Measurements from ENCODE around the gene CACNB3.
"Not testable (repeated sequence)": the region's sequence is repeated elsewhere in the genome, so short reads cannot be mapped to it uniquely, and the experiment has no call there.

The CACNB3 gene

DNA sequence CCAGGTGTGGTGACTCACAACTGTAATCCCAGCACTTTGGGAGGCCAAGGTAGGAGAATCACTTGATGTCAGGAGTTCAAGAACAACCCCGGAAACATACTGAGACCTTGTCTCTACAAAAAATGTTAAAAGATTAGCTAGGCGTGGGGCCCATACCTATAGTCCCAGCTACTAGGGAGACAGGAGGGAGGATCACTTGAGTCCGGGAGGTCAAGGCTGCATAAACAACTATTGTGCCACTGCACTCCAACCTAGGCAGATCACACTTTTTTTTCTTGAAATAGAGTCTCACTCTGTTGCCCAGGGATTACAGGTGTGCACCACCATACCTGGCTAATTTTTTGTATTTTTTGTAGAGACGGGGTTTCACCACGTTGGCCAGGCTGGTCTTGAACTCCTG is 41.3 kb downstream of the CACNB3 start:
- no peak for DNase-seq
- no peaks in the 10 kb centered on the region for H3K9me3 ChIP-seq (ENCODE audit: severe bottlenecking)
- no peak overlapping the region for H3K27ac ChIP-seq
- TF ChIP-seq, protein P1, sequence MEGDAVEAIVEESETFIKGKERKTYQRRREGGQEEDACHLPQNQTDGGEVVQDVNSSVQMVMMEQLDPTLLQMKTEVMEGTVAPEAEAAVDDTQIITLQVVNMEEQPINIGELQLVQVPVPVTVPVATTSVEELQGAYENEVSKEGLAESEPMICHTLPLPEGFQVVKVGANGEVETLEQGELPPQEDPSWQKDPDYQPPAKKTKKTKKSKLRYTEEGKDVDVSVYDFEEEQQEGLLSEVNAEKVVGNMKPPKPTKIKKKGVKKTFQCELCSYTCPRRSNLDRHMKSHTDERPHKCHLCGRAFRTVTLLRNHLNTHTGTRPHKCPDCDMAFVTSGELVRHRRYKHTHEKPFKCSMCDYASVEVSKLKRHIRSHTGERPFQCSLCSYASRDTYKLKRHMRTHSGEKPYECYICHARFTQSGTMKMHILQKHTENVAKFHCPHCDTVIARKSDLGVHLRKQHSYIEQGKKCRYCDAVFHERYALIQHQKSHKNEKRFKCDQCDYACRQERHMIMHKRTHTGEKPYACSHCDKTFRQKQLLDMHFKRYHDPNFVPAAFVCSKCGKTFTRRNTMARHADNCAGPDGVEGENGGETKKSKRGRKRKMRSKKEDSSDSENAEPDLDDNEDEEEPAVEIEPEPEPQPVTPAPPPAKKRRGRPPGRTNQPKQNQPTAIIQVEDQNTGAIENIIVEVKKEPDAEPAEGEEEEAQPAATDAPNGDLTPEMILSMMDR (IDR thresholded peaks at IDR 0.05; ENCODE audit: low read depth, low read length), result no peak
- H3K36me3 ChIP-seq, result no peaks in the 10 kb centered on the region
- H3K4me3 ChIP-seq (ENCODE audit: low read depth, low read length), result no peak overlapping the region
- no peaks in the 10 kb centered on the region for H3K27me3 ChIP-seq (ENCODE audit: insufficient read depth, low read depth, severe bottlenecking)

DNA sequence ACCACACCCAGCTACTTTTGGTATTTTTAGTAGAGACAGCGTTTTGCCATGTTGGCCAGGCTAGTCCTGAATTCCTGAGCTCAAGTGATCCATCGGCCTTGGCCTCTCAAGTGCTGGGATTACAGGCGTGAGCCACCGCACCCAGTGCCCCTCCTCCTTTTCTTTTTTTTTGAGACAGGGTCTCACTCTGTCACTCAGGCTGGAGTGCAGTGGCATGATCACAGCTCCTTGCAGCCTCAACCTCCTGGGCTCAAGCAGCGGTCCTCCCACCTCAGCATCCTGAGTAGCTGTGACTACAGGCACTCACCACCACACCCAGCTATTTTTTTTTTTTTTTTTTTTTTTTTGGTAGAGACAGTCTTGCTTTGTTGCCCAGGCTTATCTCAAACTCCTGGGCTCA is 41.9 kb downstream of the CACNB3 start:
- H3K27ac ChIP-seq; H3K9me3 ChIP-seq (ENCODE audit: severe bottlenecking); H3K36me3 ChIP-seq; H3K4me3 ChIP-seq (ENCODE audit: low read depth, low read length); H3K27me3 ChIP-seq (ENCODE audit: insufficient read depth, low read depth, severe bottlenecking); DNase-seq: not testable (repeated sequence)

DNA sequence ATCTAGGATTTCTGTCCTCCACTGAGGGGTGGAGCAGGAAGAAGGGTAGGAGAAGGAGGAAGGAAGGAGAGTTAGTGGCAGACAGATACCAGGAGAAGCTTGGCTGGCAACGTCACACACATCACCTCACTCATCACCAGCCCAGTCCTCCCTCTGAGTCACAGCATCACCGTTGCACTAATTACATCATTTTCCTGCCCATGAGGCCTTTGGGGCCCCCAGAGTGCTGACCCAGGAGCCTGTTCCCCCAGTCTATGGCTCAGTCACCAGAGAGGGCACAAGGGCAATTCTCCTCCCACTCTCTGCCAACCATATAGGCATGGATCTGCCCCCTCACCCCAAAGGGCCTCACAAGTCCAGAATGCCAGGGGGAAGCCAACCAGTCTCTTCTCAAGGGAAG is 42.8 kb downstream of the CACNB3 start:
- H3K27ac ChIP-seq, result no peak overlapping the region

DNA sequence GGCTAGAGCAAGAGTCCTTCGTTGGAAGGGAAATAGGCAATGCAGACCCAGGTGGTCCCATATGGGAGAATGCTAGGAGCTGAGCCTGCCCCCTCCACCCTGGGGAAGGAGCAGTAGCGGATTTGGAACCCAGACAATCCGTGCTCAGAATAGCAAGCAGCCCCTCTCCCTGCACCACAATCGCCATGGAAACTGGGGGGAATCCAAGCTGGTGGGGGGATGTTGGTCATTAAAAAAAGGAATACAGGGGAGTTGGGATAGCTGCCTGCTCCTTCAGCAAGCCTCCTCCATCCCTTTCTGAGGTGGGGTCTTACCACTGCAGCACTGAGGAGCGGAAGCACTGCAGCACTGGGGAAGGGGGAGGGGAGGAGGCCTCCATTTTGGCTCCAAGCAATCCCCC is 44.5 kb downstream of the CACNB3 start:
- no peak overlapping the region for H3K27ac ChIP-seq
- H3K36me3 ChIP-seq, result no peaks in the 10 kb centered on the region
- no peaks in the 10 kb centered on the region for H3K9me3 ChIP-seq (ENCODE audit: severe bottlenecking)
- TF ChIP-seq, protein P1 (IDR thresholded peaks at IDR 0.05; ENCODE audit: low read depth, low read length), result no peak
- no peaks in the 10 kb centered on the region for H3K27me3 ChIP-seq (ENCODE audit: insufficient read depth, low read depth, severe bottlenecking)
- DNase-seq, result no peak
- no peak overlapping the region for H3K4me3 ChIP-seq (ENCODE audit: low read depth, low read length)

More for the DNA sequence above, 42.8 kb downstream of the CACNB3 start:
- Histone ChIP-seq H3K36me3 (no peaks in the 10 kb centered on the region), H3K27me3 (ENCODE audit: insufficient read depth, low read depth, severe bottlenecking) (no peaks in the 10 kb centered on the region), H3K9me3 (ENCODE audit: severe bottlenecking) (no peaks in the 10 kb centered on the region), H3K4me3 (ENCODE audit: low read depth, low read length) (no peak overlapping the region)
- TF ChIP-seq, protein P1 (IDR thresholded peaks at IDR 0.05; ENCODE audit: low read depth, low read length), result no peak
- no peak for DNase-seq

DNA sequence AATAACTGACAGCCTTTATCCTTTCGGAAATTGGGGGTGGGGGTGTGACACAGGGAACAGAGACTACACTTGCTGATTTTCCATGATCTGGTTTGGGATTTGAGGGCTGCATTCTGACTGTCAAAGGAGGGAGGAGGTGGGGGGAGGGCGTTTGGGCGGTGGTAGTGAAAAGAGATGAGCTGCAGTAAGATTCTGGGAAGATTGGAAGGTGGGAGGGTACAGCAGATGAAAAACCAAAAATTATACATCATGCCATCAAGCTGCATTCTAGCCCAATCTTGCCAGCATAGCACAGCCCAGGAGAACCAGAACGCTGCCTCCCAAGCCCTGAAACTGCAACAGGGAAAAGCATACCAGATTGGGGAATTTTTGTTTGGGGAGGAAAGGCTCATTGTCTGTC is 45.0 kb downstream of the CACNB3 start:
- Histone ChIP-seq H3K27ac (no peak overlapping the region), H3K9me3 (ENCODE audit: severe bottlenecking) (no peaks in the 10 kb centered on the region), H3K36me3 (no peaks in the 10 kb centered on the region), H3K27me3 (ENCODE audit: insufficient read depth, low read depth, severe bottlenecking) (no peaks in the 10 kb centered on the region), H3K4me3 (ENCODE audit: low read depth, low read length) (no peak overlapping the region)
- DNase-seq, result no peak
- TF ChIP-seq, protein P1 (IDR thresholded peaks at IDR 0.05; ENCODE audit: low read depth, low read length), result no peak

DNA sequence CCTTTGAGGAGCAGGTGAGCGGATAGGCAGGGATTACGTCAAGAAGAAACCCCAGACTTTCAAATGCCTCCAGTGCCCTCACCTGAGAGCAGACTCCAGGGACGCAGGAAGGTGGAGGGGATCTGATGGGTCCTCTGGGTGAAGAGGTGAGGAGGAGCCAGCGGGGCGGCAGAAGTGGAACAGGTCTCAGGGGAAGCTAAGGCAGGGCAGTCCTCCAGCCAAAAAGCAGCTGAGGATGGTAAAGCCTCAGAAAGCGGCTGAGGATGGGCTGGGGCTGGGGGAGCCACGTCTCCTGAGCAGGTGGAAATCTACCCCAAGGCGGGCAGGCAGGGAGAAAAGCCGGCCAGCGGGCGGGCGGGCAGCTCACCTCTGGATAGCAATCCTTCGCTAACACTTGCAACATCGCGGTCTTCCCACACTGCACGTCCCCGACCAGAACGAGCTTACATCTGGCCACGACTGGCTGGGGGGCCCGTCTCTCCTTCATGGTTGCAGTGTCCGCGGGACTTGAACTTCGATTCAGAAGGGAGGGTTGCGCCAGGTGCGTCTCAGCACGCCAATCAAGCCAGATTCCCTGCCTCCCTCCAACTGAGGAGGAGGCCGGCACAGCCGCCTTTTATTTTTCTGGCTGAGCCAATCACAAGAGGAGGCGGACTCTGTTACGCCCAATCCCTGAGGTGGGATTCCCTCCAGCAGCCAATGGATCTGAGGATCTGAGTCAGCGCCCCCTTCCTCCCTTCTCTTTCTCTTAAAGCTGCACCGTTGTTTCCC is 47.2 kb downstream of the CACNB3 start, which contains the start of gene RND1:
Gene RND1 (minus strand): TSS at position 590 of the 771 bp plus-strand sequence. CDS start 103 bp downstream, at position 487.
- H3K27ac ChIP-seq, result peak within 1 kb of the TSS; percentile 29
- no peaks in the 10 kb centered on the region for H3K27me3 ChIP-seq (ENCODE audit: insufficient read depth, low read depth, severe bottlenecking)
- TF ChIP-seq, protein P1 (IDR thresholded peaks at IDR 0.05; ENCODE audit: low read depth, low read length), result no peak
- peak within 1 kb of the TSS; percentile 57 for H3K4me3 ChIP-seq (ENCODE audit: low read depth, low read length)
- no peaks in the 10 kb centered on the region for H3K36me3 ChIP-seq
- DNase-seq, result peak; percentile 82
- H3K9me3 ChIP-seq (ENCODE audit: severe bottlenecking), result no peaks in the 10 kb centered on the region
